ENCODE measurements around the gene TUBA1C.
A peak's percentile ranks its signal among the peaks of the same experiment; 100 is the strongest.

Gene TUBA1C

GRCh38 chr12:49296836-49297694 lies 32.2 kb downstream of the TUBA1C start (continued):
- TF ChIP-seq ZNF837 (tag by site-specific recombination; IDR thresholded peaks at IDR 0.05): no peak; the same call in 1 of the 2 replicates
- peak; percentile 29; the same call in 1 of the 2 replicates for TF ChIP-seq SP7 (tag by site-specific recombination; IDR thresholded peaks at IDR 0.05)
- no peak for TF ChIP-seq ZNF37A (tag by site-specific recombination; IDR thresholded peaks at IDR 0.05)
- peak; percentile 89 for TF ChIP-seq ZNF335 (tag by site-specific recombination; conservative IDR thresholded peaks at IDR 0.05)
- TF ChIP-seq ZNF221 (tag by site-specific recombination; IDR thresholded peaks at IDR 0.05; ENCODE audit: borderline replicate concordance): no peak
- no peak for TF ChIP-seq ZNF521 (tag by site-specific recombination; IDR thresholded peaks at IDR 0.05)
- TF ChIP-seq ZBTB44 (tag by site-specific recombination; IDR thresholded peaks at IDR 0.05): 0 out of 2 replicates have a peak, but pooled peaks have one; percentile 23
- no peak; the same call in 1 of the 2 replicates for TF ChIP-seq ZNF76 (tag by site-specific recombination; IDR thresholded peaks at IDR 0.05; ENCODE audit: borderline replicate concordance, low read depth)
- no peak for TF ChIP-seq ZNF621 (tag by site-specific recombination; IDR thresholded peaks at IDR 0.05)
- TF ChIP-seq ZNF623 (tag by site-specific recombination; IDR thresholded peaks at IDR 0.05): 0 out of 2 replicates have a peak, but pooled peaks have one; percentile 4
- TF ChIP-seq ZSCAN16 (tag by site-specific recombination; IDR thresholded peaks at IDR 0.05): peak; percentile 17; the same call in 1 of the 2 replicates
- TF ChIP-seq ZNF157 (tag by site-specific recombination; IDR thresholded peaks at IDR 0.05): no peak
- TF ChIP-seq ZNF416 (tag by site-specific recombination; IDR thresholded peaks at IDR 0.05): no peak
- no peak for TF ChIP-seq ZFP69B (tag by site-specific recombination; IDR thresholded peaks at IDR 0.05)
- TF ChIP-seq ZNF639 (tag by site-specific recombination; IDR thresholded peaks at IDR 0.05): peak; percentile 21; the same call in 1 of the 2 replicates
- TF ChIP-seq ELK4 (IDR thresholded peaks at IDR 0.05; ENCODE audit: borderline replicate concordance, low read depth, low read length): no peak
- peak; percentile 68; the same call in 1 of the 2 replicates for TF ChIP-seq YY1 (tag by site-specific recombination; IDR thresholded peaks at IDR 0.05)
- no peak for TF ChIP-seq ZNF530 (tag by site-specific recombination; IDR thresholded peaks at IDR 0.05; ENCODE audit: low read depth)
- TF ChIP-seq ZNF777 (tag by site-specific recombination; IDR thresholded peaks at IDR 0.05; ENCODE audit: borderline replicate concordance): peak; percentile 87
- no peak for TF ChIP-seq BCL6B (tag by site-specific recombination; IDR thresholded peaks at IDR 0.05)
- no peak for TF ChIP-seq ZNF292 (tag by site-specific recombination; IDR thresholded peaks at IDR 0.05; ENCODE audit: borderline replicate concordance, low read depth)
- TF ChIP-seq ZXDB (tag by site-specific recombination; IDR thresholded peaks at IDR 0.05): peak; percentile 54
- TF ChIP-seq ZNF580 (tag by site-specific recombination; IDR thresholded peaks at IDR 0.05): 0 out of 2 replicates have a peak, but pooled peaks have one; percentile 37
- peak; percentile 55 for TF ChIP-seq SP2 (tag by site-specific recombination; IDR thresholded peaks at IDR 0.05)
- peak; percentile 100 for TF ChIP-seq ZNF600 (tag by site-specific recombination; IDR thresholded peaks at IDR 0.05)
- TF ChIP-seq EGR2 (tag by site-specific recombination; IDR thresholded peaks at IDR 0.05; ENCODE audit: low read depth): no peak; the same call in 1 of the 2 replicates
- peak; percentile 77 for TF ChIP-seq OSR2 (tag by site-specific recombination; IDR thresholded peaks at IDR 0.05)
- no peak for TF ChIP-seq GLI2 (tag by site-specific recombination; IDR thresholded peaks at IDR 0.05; ENCODE audit: borderline replicate concordance, low read depth)
- no peak for TF ChIP-seq ZNF266 (tag by site-specific recombination; IDR thresholded peaks at IDR 0.05; ENCODE audit: low read depth)
- TF ChIP-seq ZNF324 (tag by site-specific recombination; IDR thresholded peaks at IDR 0.05): no peak
- TF ChIP-seq SCRT1 (tag by site-specific recombination; IDR thresholded peaks at IDR 0.05; ENCODE audit: borderline replicate concordance): peak; percentile 98
- no peak for TF ChIP-seq ZNF704 (tag by site-specific recombination; IDR thresholded peaks at IDR 0.05)
- TF ChIP-seq ZNF560 (tag by site-specific recombination; IDR thresholded peaks at IDR 0.05; ENCODE audit: borderline replicate concordance): no peak
